Posterior cingulate gyrus (tissue), 11 donors: ENCODE measurements around the gene INO80.
"Not testable (repeated sequence)": the region's sequence is repeated elsewhere in the genome, so short reads cannot be mapped to it uniquely, and the experiment has no call there.

ENCODE experiments used
- DNase-seq, 10 donors: peaks; one replicate each; pipeline versions ENCODE4 v3.0.0 to v3.0.0-alpha.2; 2020 to 2021; ENCODE audit warnings: mixed read lengths in 3 of 10
- intact Hi-C: fragments of 100-400 bp; cut with DNase I; formaldehyde crosslinking; loops from one replicate; pipeline ENCODE4 v1.15.1; 2023

INO80 gene

GRCh38 chr15:41124058-41124457 lies 8.0 kb upstream of the INO80 start:
- DNase-seq: no peak
- intact Hi-C loops: no loop called here

- intact Hi-C loops: no loop called here
- no peak for DNase-seq
Measured at GRCh38 chr15:41122849-41123248, 6.8 kb upstream of the INO80 start.

- intact Hi-C loops: no loop called here
- DNase-seq: no peak
Measured at GRCh38 chr15:41121951-41122350, 5.9 kb upstream of the INO80 start.

GRCh38 chr15:41116962-41117252 lies 827 bp upstream of the INO80 start:
- no peak for DNase-seq
- intact Hi-C loops: loop anchor here (2.0 to 10.0 kb wide), 3 partner anchors 114 to 552 kb away; partner anchors contain the start of genes CCDC32, CHP1, EXD1 and RPUSD2

GRCh38 chr15:41115652-41116115 lies 396 bp downstream of the INO80 start:
- DNase-seq: peak; percentile 31 to 89 (median 38)
- intact Hi-C loops: loop anchor here (2.0 to 10.0 kb wide), 3 partner anchors 115 to 551 kb away; partner anchors contain the start of genes CCDC32, CHP1, EXD1 and RPUSD2

- intact Hi-C loops: loop anchor here (5.0 to 10.0 kb wide), 2 partner anchors 213 to 550 kb away; partner anchors contain the start of genes CCDC32 and RPUSD2
- no peak for DNase-seq
Measured at GRCh38 chr15:41115161-41115651, 874 bp downstream of the INO80 start.

- DNase-seq: no peak
- intact Hi-C loops: no loop called here
Measured at GRCh38 chr15:41106947-41107346, 9.1 kb downstream of the INO80 start.

GRCh38 chr15:41105348-41106334 lies 10.4 kb downstream of the INO80 start:
- no peak for DNase-seq
- intact Hi-C loops: no loop called here

- intact Hi-C loops: no loop called here
- no peak for DNase-seq
Measured at GRCh38 chr15:41104234-41104633, 11.8 kb downstream of the INO80 start.

GRCh38 chr15:41102854-41103253 lies 13.2 kb downstream of the INO80 start:
- DNase-seq: no peak
- intact Hi-C loops: no loop called here

GRCh38 chr15:41096178-41096577 lies 19.9 kb downstream of the INO80 start:
- intact Hi-C loops: no loop called here

GRCh38 chr15:41085029-41085428 lies 31.1 kb downstream of the INO80 start:
- DNase-seq: no peak
- intact Hi-C loops: no loop called here

More at GRCh38 chr15:41096178-41096577, 19.9 kb downstream of the INO80 start:
- no peak for DNase-seq

GRCh38 chr15:41080144-41080543 lies 35.9 kb downstream of the INO80 start:
- intact Hi-C loops: no loop called here

GRCh38 chr15:41079717-41080116 lies 36.4 kb downstream of the INO80 start:
- no peak for DNase-seq
- intact Hi-C loops: no loop called here

More at GRCh38 chr15:41080144-41080543, 35.9 kb downstream of the INO80 start:
- no peak for DNase-seq

GRCh38 chr15:41078879-41079278 lies 37.2 kb downstream of the INO80 start:
- intact Hi-C loops, DNase-seq: not testable (repeated sequence)

- intact Hi-C loops: no loop called here
Measured at GRCh38 chr15:41078125-41078524, 38.0 kb downstream of the INO80 start.

GRCh38 chr15:41073028-41073427 lies 43.1 kb downstream of the INO80 start:
- no peak for DNase-seq
- intact Hi-C loops: no loop called here

More at GRCh38 chr15:41078125-41078524, 38.0 kb downstream of the INO80 start:
- no peak for DNase-seq

GRCh38 chr15:41072013-41072412 lies 44.1 kb downstream of the INO80 start:
- intact Hi-C loops: no loop called here
- DNase-seq: no peak

- intact Hi-C loops: no loop called here
- no peak for DNase-seq
Measured at GRCh38 chr15:41066516-41066915, 49.6 kb downstream of the INO80 start.

GRCh38 chr15:41061667-41062066 lies 54.4 kb downstream of the INO80 start:
- DNase-seq: no peak
- intact Hi-C loops: no loop called here

- DNase-seq: no peak
- intact Hi-C loops: no loop called here
Measured at GRCh38 chr15:41060505-41060904, 55.6 kb downstream of the INO80 start.

GRCh38 chr15:41056810-41057209 lies 59.3 kb downstream of the INO80 start:
- intact Hi-C loops: no loop called here

More at GRCh38 chr15:41056810-41057209, 59.3 kb downstream of the INO80 start:
- DNase-seq: no peak
